HFF-Myc (cell line): ENCODE measurements around the gene NSD2.
A peak's percentile ranks its signal among the peaks of the same experiment; 100 is the strongest.

Experiments
- DNase-seq: peaks from one replicate; pipeline ENCODE4 v3.0.0-alpha.2; 2011; ENCODE audit warnings: low read depth; ENCODE audit errors: extremely low read depth
- H3K4me3 ChIP-seq: replicated peaks from 2 replicates; pipeline ENCODE4 v1.5.1; 2011; ENCODE audit warnings: low read depth, mild to moderate bottlenecking, control low read depth, low read length
- CTCF ChIP-seq: IDR thresholded peaks from 2 replicates; pipeline ENCODE4 v1.5.1; 2012; ENCODE audit warnings: mild to moderate bottlenecking, low read depth, low read length, control low read depth; ENCODE audit errors: missing control alignments

Gene NSD2

GRCh38 chr4:1871471-1872021 is 353 bp downstream of the NSD2 start:
- no peak for TF ChIP-seq CTCF

GRCh38 chr4:1872870-1873269 is 1.7 kb downstream of the NSD2 start:
- peak; percentile 21 for DNase-seq
- H3K4me3 ChIP-seq: peak overlapping the region; percentile 83
- TF ChIP-seq CTCF: no peak

More at GRCh38 chr4:1871471-1872021, 353 bp downstream of the NSD2 start:
- H3K4me3 ChIP-seq: peak overlapping the region; percentile 83
- no peak for DNase-seq

GRCh38 chr4:1873291-1873690 is 2.1 kb downstream of the NSD2 start:
- no peak for DNase-seq
- H3K4me3 ChIP-seq: peak overlapping the region; percentile 83
- no peak for TF ChIP-seq CTCF

GRCh38 chr4:1873776-1874175 is 2.6 kb downstream of the NSD2 start:
- peak overlapping the region; percentile 83 for H3K4me3 ChIP-seq

GRCh38 chr4:1874201-1874600 is 3.0 kb downstream of the NSD2 start:
- no peak overlapping the region for H3K4me3 ChIP-seq
- TF ChIP-seq CTCF: no peak
- DNase-seq: no peak

More at GRCh38 chr4:1873776-1874175, 2.6 kb downstream of the NSD2 start:
- TF ChIP-seq CTCF: no peak
- no peak for DNase-seq

GRCh38 chr4:1879485-1879884 is 8.3 kb downstream of the NSD2 start:
- no peak for TF ChIP-seq CTCF
- no peak overlapping the region for H3K4me3 ChIP-seq
- DNase-seq: no peak

- no peak overlapping the region for H3K4me3 ChIP-seq
- TF ChIP-seq CTCF: no peak
- DNase-seq: no peak
These were observed 9.1 kb downstream of the NSD2 start for GRCh38 chr4:1880332-1880731.
